ENCODE results near the gene GPR62. TPM values are rescaled to one million over a fixed set of nuclear protein-coding genes. Genes with fewer than 3 reads are reported as not detected.
A peak's percentile ranks its signal among the peaks of the same experiment; 100 is the strongest.

Gene GPR62, protein sequence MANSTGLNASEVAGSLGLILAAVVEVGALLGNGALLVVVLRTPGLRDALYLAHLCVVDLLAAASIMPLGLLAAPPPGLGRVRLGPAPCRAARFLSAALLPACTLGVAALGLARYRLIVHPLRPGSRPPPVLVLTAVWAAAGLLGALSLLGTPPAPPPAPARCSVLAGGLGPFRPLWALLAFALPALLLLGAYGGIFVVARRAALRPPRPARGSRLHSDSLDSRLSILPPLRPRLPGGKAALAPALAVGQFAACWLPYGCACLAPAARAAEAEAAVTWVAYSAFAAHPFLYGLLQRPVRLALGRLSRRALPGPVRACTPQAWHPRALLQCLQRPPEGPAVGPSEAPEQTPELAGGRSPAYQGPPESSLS
- total RNA-seq (2014; rRNA removed) (not detected in 2 replicates), Bru-seq, nascent RNA (not detected), BruChase-seq, experiment 1, labeled RNA remaining after a 6-hour chase (percentile 26 among the genes with signal in this experiment), BruChase-seq, experiment 2, labeled RNA remaining after a 2-hour chase (percentile 25 among the genes with signal in this experiment)
- long read RNA-seq = 0 reads

DNA sequence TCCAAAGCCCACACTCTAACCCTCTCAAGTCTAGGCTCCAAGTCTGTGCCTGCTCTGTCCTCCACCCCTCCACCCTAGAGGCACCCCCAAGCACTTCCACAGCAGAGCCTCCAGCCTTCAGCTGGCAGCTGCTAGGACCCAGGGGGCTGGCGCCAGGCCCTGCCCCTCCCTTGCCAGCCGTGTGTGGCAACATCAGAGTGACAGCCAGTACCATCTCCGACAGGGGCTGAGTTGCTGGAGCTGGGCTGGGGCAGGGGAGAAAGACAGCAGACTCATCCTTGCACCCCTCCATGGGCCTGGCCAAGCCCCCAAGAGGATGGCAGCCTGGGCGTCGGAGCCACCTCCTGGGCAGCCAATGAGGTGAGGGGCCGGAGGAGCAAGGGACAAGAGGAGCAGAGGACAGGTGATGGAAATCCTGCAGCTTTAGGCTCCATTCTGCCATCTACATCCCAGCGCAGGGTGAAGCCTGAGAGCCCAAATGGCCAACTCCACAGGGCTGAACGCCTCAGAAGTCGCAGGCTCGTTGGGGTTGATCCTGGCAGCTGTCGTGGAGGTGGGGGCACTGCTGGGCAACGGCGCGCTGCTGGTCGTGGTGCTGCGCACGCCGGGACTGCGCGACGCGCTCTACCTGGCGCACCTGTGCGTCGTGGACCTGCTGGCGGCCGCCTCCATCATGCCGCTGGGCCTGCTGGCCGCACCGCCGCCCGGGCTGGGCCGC is at the start of gene GPR62:
Gene GPR62, plus strand, starts transcription at position 207 of the 718 bp plus-strand sequence. Its CDS starts 272 bp downstream, at position 479.
- Histone ChIP-seq H3K4me2 (ENCODE audit: low read length) (no peak within 1 kb of the TSS), H3K9me3 (ENCODE audit: low read length) (no peaks in the 10 kb centered on the region), H3K27ac (ENCODE audit: low read length) (no peak within 1 kb of the TSS), H2AFZ (ENCODE audit: low read length) (no peak within 1 kb of the TSS), H3K79me2 (ENCODE audit: low read length) (no peaks in the 10 kb centered on the region), H3K9me2 (replicated peaks; ENCODE audit: low read length) (no peaks in the 10 kb centered on the region), H3K4me3 (ENCODE audit: low read length) (no peak within 1 kb of the TSS), H3K36me3 (ENCODE audit: low read depth, low read length) (no peaks in the 10 kb centered on the region), H4K20me1 (ENCODE audit: low read length) (no peaks in the 10 kb centered on the region), H3K27me3 (ENCODE audit: low read length) (no peaks in the 10 kb centered on the region), H3K9ac (ENCODE audit: low read length) (no peak within 1 kb of the TSS), H3F3A (ENCODE audit: low read length, unreplicated experiment) (no peaks in the 10 kb centered on the region), H3K4me1 (ENCODE audit: insufficient read depth, low read length) (0 out of 2 replicates have a peak, but pooled peaks cover 6% of the 10 kb centered on the region)
- no TSS peak for BruUV-seq (replicated peaks)
- DNase-seq (no peak), ATAC-seq (peak; percentile 12)
- POLR2A ChIA-PET (ENCODE audit: unreplicated experiment) = no interaction called here
- intact Hi-C loops (cut with micrococcal nuclease) = no loop called here
- TF ChIP-seq, protein P1, sequence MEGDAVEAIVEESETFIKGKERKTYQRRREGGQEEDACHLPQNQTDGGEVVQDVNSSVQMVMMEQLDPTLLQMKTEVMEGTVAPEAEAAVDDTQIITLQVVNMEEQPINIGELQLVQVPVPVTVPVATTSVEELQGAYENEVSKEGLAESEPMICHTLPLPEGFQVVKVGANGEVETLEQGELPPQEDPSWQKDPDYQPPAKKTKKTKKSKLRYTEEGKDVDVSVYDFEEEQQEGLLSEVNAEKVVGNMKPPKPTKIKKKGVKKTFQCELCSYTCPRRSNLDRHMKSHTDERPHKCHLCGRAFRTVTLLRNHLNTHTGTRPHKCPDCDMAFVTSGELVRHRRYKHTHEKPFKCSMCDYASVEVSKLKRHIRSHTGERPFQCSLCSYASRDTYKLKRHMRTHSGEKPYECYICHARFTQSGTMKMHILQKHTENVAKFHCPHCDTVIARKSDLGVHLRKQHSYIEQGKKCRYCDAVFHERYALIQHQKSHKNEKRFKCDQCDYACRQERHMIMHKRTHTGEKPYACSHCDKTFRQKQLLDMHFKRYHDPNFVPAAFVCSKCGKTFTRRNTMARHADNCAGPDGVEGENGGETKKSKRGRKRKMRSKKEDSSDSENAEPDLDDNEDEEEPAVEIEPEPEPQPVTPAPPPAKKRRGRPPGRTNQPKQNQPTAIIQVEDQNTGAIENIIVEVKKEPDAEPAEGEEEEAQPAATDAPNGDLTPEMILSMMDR (conservative IDR thresholded peaks at IDR 0.05; ENCODE audit: low read depth, low read length) = no peak
- TF ChIP-seq EZH2phosphoT487 (IDR thresholded peaks at IDR 0.05; ENCODE audit: borderline replicate concordance, low read length) (no peak), EZH2 (IDR thresholded peaks at IDR 0.05; ENCODE audit: low read length, unreplicated experiment) (no peak)
- CTCF ChIA-PET = no interaction called here

DNA sequence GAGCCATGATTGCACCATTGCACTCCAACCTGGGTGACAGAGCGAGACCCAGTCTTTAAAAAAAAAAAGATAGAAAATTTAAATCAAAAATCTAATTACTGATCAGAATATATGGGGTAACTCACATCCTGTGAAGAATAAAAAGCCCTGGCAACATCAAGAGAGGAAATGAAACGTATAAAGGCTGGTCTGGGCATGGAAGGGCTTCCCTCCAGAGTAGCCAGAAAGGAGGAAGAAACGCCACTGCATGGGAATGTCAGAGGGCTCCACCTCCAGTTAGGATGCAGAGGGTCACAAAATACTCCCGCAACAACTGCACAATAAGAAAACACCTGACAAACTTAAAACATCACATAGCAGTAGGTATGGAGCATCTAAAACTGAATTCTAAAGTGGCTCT is 47.2 kb upstream of the GPR62 start:
- ATAC-seq = no peak
- DNase-seq = no peak
- Histone ChIP-seq H3K27ac (ENCODE audit: low read length) (no peak overlapping the region), H3K36me3 (ENCODE audit: low read depth, low read length) (no peaks in the 10 kb centered on the region), H3K4me2 (ENCODE audit: low read length) (no peak overlapping the region), H2AFZ (ENCODE audit: low read length) (no peak overlapping the region), H3K9me2 (replicated peaks; ENCODE audit: low read length) (no peaks in the 10 kb centered on the region), H3K9ac (ENCODE audit: low read length) (no peak overlapping the region), H3K4me1 (ENCODE audit: insufficient read depth, low read length) (peaks cover under 1% of the 10 kb centered on the region; the same call in 1 of the 2 replicates), H3F3A (ENCODE audit: low read length, unreplicated experiment) (peaks cover 1% of the 10 kb centered on the region), H3K27me3 (ENCODE audit: low read length) (no peaks in the 10 kb centered on the region), H4K20me1 (ENCODE audit: low read length) (no peaks in the 10 kb centered on the region), H3K4me3 (ENCODE audit: low read length) (no peak overlapping the region), H3K79me2 (ENCODE audit: low read length) (no peaks in the 10 kb centered on the region), H3K9me3 (ENCODE audit: low read length) (peaks cover 4% of the 10 kb centered on the region; the same call in 1 of the 2 replicates)
- ChIA-PET CTCF (no interaction called here), POLR2A (ENCODE audit: unreplicated experiment) (no interaction called here)
- intact Hi-C loops (cut with micrococcal nuclease) = no loop called here
- TF ChIP-seq, protein P1 (conservative IDR thresholded peaks at IDR 0.05; ENCODE audit: low read depth, low read length) = no peak
- TF ChIP-seq EZH2phosphoT487 (IDR thresholded peaks at IDR 0.05; ENCODE audit: borderline replicate concordance, low read length) (no peak), EZH2 (IDR thresholded peaks at IDR 0.05; ENCODE audit: low read length, unreplicated experiment) (no peak)
- no TSS peak for BruUV-seq (replicated peaks)
